Measurements from ENCODE around the gene CARD19. TPM values are rescaled to one million over a fixed set of nuclear protein-coding genes. Genes with fewer than 3 reads are reported as not detected.

The CARD19 gene
- total and polyA plus RNA-seq, 4 experiments from 2014 or later = 57.8 to 88.7 (median 64.9) TPM

DNA sequence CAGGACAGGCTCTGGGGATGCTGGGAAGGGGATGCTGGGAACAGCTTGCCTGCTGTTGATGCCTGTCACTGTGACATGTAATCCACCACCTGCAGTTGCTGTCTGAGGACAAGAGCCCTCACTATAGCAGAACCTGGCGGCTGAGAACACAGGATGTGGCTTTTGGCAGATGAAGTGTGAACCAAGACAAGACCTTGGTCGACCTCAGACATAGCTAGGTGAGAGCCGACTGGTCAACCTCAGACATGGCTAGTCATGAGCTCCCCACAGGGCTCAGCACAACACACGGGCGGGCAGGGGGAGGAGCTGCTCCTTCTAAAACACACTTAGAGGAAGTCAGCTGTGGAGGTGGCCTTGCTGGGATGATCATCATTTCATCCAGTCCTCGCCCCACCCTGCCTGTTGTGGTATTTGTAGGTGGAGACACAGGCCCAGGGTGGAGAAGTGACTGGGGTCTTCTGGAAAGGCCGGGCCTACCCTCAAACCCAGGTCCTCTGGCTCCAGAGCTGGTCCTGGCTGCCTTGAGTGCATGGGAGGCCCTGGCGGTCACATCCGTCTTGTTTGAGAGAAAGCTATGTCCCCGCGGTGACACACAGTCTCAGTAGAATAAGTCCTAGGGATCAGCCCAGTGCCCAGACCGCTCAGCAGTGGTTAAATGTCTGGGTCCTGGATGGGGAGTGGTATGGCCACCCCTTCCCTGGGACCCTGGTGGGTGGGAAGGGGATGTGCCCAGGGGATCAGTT is 31.5 kb upstream of the CARD19 start:
- CTCF ChIA-PET (ENCODE audit: partially characterized antibody) = interaction anchor here (0.6 to 2.2 kb wide), 22 partner anchors 9 to 502 kb away, joined by 3 to 21 read pairs (median 4); no protein-coding TSS in a partner anchor
- Histone ChIP-seq H3K36me3 (ENCODE audit: insufficient read depth, low read length) (peaks cover 13% of the 10 kb centered on the region), H3K9me3 (ENCODE audit: control insufficient read depth in 1 of 2, low read length in 2 of 2) (no peaks in the 10 kb centered on the region), H3K4me1 (ENCODE audit: insufficient read depth, low read length) (peaks cover 98% of the 10 kb centered on the region), H3K27ac (ENCODE audit: low read depth, low read length) (peak overlapping the region; percentile 72), H3K4me3 (ENCODE audit: low read length in 2 of 2) (peak overlapping the region in 1 of 2 donors; percentile 47), H3K27me3 (ENCODE audit: insufficient read depth, low read length) (no peaks in the 10 kb centered on the region)
- peak overlapping the region; percentile 96 to 100 (median 99) for H3K27ac Mint-ChIP-seq
- H3K4me1 Mint-ChIP-seq = peaks cover 68 to 97% (median 82%) of the 10 kb centered on the region in 4 donors
- POLR2A ChIA-PET (ENCODE audit: partially characterized antibody) = interaction anchor here (0.8 to 23.2 kb wide), 43 partner anchors 11 to 502 kb away, joined by 3 to 654 read pairs (median 7); partner anchors contain the start of genes CARD19, IPPK and NINJ1
- peak overlapping the region; percentile 87 to 95 (median 91) for H3K4me3 Mint-ChIP-seq
- intact Hi-C loops (cut with micrococcal nuclease) = loop anchor here (1.0 to 5.0 kb wide), 7 partner anchors 28 to 110 kb away; partner anchors contain the start of gene NINJ1
- H3K9me3 Mint-ChIP-seq = peaks cover 0 to 3% (median 0%) of the 10 kb centered on the region in 8 donors
- H3K27me3 Mint-ChIP-seq = no peaks in the 10 kb centered on the region
- H3K36me3 Mint-ChIP-seq = peaks cover 28 to 56% of the 10 kb centered on the region in 2 donors
- DNase-seq = peak; percentile 90 to 96 (median 92)

GRCh38 chr9:93065135-93065720 is 30.8 kb upstream of the CARD19 start:
- peak overlapping the region; percentile 72 for H3K27ac ChIP-seq (ENCODE audit: low read depth, low read length)
- H3K36me3 ChIP-seq (ENCODE audit: insufficient read depth, low read length) = peaks cover 17% of the 10 kb centered on the region
- H3K27me3 ChIP-seq (ENCODE audit: insufficient read depth, low read length) = no peaks in the 10 kb centered on the region
- H3K4me1 ChIP-seq (ENCODE audit: insufficient read depth, low read length) = peaks cover 98% of the 10 kb centered on the region
- H3K4me3 ChIP-seq (ENCODE audit: low read length in 2 of 2) = peak overlapping the region in 1 of 2 donors; percentile 47
- H3K27me3 Mint-ChIP-seq = no peaks in the 10 kb centered on the region
- H3K4me1 Mint-ChIP-seq = peaks cover 67 to 97% (median 79%) of the 10 kb centered on the region in 4 donors
- no peaks in the 10 kb centered on the region for H3K9me3 ChIP-seq (ENCODE audit: control insufficient read depth in 1 of 2, low read length in 2 of 2)
- CTCF ChIA-PET (ENCODE audit: partially characterized antibody) = interaction anchor here (0.6 to 2.2 kb wide), 22 partner anchors 10 to 501 kb away, joined by 3 to 21 read pairs (median 4); no protein-coding TSS in a partner anchor
- H3K36me3 Mint-ChIP-seq = peaks cover 28 to 62% of the 10 kb centered on the region in 2 donors
- DNase-seq = no peak
- peak overlapping the region; percentile 87 to 95 (median 91) for H3K4me3 Mint-ChIP-seq
- intact Hi-C loops (cut with micrococcal nuclease) = loop anchor here (2.0 kb wide), 1 partner anchor 110 kb away; no protein-coding TSS in a partner anchor
- H3K9me3 Mint-ChIP-seq = peaks cover 0 to 2% (median 0%) of the 10 kb centered on the region in 8 donors
- POLR2A ChIA-PET (ENCODE audit: partially characterized antibody) = interaction anchor here (0.8 to 23.2 kb wide), 32 partner anchors 11 to 501 kb away, joined by 3 to 654 read pairs (median 8); partner anchors contain the start of genes CARD19 and NINJ1
- H3K27ac Mint-ChIP-seq = peak overlapping the region; percentile 96 to 100 (median 99)

DNA sequence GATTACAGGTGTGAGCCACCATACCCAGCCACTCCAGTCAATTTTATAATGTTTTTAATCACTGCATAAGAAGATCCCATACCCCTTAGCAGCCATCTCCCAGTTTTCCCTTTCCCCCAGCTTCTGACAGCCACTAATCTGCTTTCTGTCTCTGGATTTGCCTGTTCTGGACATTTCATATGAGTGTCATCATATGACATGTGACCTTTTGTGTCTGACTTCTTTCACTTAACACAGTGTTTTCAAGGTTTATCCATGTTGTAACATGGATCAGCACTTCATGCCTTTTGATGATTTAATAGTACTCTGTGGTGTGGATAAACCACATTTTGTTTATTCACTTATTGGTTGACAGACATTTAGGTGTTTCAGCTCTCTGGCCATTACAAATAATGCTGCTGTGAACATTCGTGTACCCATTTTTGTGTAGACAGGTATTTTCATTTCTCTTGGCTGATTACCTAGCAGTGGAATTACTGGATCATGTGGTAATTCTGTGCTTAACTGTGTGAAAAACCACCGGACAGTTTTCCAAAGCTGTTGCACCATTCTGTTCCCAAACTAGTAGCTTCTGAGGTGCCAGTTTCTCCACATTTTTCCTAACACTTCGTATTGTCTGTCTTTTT is 28.9 kb upstream of the CARD19 start:
- Mint-ChIP-seq H3K27me3 (no peaks in the 10 kb centered on the region), H3K9me3 (peaks cover 0 to 2% (median 0%) of the 10 kb centered on the region in 8 donors), H3K27ac (peak overlapping the region; percentile 77 to 96 (median 85)), H3K36me3 (peaks cover 36 to 63% of the 10 kb centered on the region in 2 donors), H3K4me1 (peaks cover 54 to 94% (median 76%) of the 10 kb centered on the region in 4 donors), H3K4me3 (peak overlapping the region in 4 of 8 donors; percentile 9 to 62 (median 23))
- Histone ChIP-seq H3K9me3 (ENCODE audit: control insufficient read depth in 1 of 2, low read length in 2 of 2) (no peaks in the 10 kb centered on the region), H3K4me3 (ENCODE audit: low read length in 2 of 2) (no peak overlapping the region), H3K27ac (ENCODE audit: low read depth, low read length) (no peak overlapping the region), H3K36me3 (ENCODE audit: insufficient read depth, low read length) (peaks cover 30% of the 10 kb centered on the region), H3K4me1 (ENCODE audit: insufficient read depth, low read length) (peaks cover 97% of the 10 kb centered on the region), H3K27me3 (ENCODE audit: insufficient read depth, low read length) (no peaks in the 10 kb centered on the region)
- DNase-seq = no peak
- CTCF ChIA-PET (ENCODE audit: partially characterized antibody) = interaction anchor here (1.2 to 1.8 kb wide), 5 partner anchors 13 to 42 kb away, joined by 3 to 7 read pairs (median 3); no protein-coding TSS in a partner anchor
- intact Hi-C loops (cut with micrococcal nuclease) = no loop called here
- POLR2A ChIA-PET (ENCODE audit: partially characterized antibody) = interaction anchor here (1.0 to 23.2 kb wide), 5 partner anchors 9 to 102 kb away, joined by 4 to 654 read pairs (median 28); partner anchors contain the start of gene CARD19

DNA sequence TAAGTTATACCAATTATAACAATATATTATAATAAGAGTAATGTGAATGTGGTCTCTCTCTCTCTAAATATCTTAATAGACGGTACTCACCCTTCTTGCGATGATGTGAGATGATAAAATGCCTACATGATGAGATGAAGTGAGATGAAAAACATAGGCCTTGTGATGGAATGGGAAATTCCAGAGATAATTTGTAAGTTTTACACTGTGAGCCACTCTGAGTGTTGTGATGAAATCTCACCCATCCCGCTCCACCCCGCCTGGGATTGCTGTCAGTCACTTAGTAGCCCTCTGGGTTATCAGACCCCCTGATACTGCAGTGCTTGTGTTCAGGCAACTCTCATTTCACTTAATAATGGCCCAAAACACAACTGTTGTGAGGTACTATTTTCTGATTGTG is 27.1 kb upstream of the CARD19 start:
- CTCF ChIA-PET (ENCODE audit: partially characterized antibody) = interaction anchor here (0.9 to 1.4 kb wide), 2 partner anchors 40 to 66 kb away, joined by 3 to 7 read pairs; no protein-coding TSS in a partner anchor
- peak overlapping the region in 5 of 7 donors; percentile 3 to 65 (median 45) for H3K27ac Mint-ChIP-seq
- peaks cover 49 to 91% (median 74%) of the 10 kb centered on the region in 4 donors for H3K4me1 Mint-ChIP-seq
- Histone ChIP-seq H3K27me3 (ENCODE audit: insufficient read depth, low read length) (no peaks in the 10 kb centered on the region), H3K9me3 (ENCODE audit: control insufficient read depth in 1 of 2, low read length in 2 of 2) (no peaks in the 10 kb centered on the region), H3K27ac (ENCODE audit: low read depth, low read length) (no peak overlapping the region), H3K4me3 (ENCODE audit: low read length in 2 of 2) (no peak overlapping the region), H3K4me1 (ENCODE audit: insufficient read depth, low read length) (peaks cover 88% of the 10 kb centered on the region), H3K36me3 (ENCODE audit: insufficient read depth, low read length) (peaks cover 35% of the 10 kb centered on the region)
- intact Hi-C loops (cut with micrococcal nuclease) = no loop called here
- no peak for DNase-seq
- H3K9me3 Mint-ChIP-seq = no peaks in the 10 kb centered on the region
- no peak overlapping the region for H3K4me3 Mint-ChIP-seq
- no peaks in the 10 kb centered on the region for H3K27me3 Mint-ChIP-seq
- peaks cover 32 to 66% of the 10 kb centered on the region in 2 donors for H3K36me3 Mint-ChIP-seq
- POLR2A ChIA-PET (ENCODE audit: partially characterized antibody) = interaction anchor here (1.2 to 23.2 kb wide), 3 partner anchors 9 to 36 kb away, joined by 3 to 654 read pairs (median 6); no protein-coding TSS in a partner anchor

DNA sequence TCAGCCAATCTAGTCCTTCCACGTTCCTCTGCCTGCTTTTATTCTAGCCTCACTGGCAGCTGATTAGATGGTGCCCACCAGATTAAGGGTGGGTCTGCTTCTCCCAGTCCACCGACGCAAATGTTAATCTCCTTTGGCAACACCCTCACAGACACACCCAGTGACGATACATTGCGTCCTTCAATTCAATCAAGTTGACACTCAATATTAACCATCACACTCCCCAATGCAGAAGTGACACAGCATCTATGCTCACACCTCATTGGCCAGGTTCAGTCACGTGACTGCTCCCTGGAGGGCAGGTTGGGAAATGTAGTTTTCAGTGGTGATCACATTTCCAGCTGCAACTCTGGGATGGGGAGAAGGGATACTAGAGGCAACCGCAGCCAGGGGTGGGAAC is 24.6 kb upstream of the CARD19 start:
- DNase-seq = no peak
- Mint-ChIP-seq H3K9me3 (no peaks in the 10 kb centered on the region), H3K27me3 (no peaks in the 10 kb centered on the region), H3K4me3 (no peak overlapping the region), H3K27ac (peak overlapping the region in 4 of 7 donors; percentile 29 to 79 (median 48)), H3K4me1 (peaks cover 36 to 80% (median 60%) of the 10 kb centered on the region in 4 donors), H3K36me3 (peaks cover 29 to 57% of the 10 kb centered on the region in 2 donors)
- Histone ChIP-seq H3K27me3 (ENCODE audit: insufficient read depth, low read length) (no peaks in the 10 kb centered on the region), H3K36me3 (ENCODE audit: insufficient read depth, low read length) (peaks cover 31% of the 10 kb centered on the region), H3K4me3 (ENCODE audit: low read length in 2 of 2) (no peak overlapping the region), H3K27ac (ENCODE audit: low read depth, low read length) (no peak overlapping the region), H3K9me3 (ENCODE audit: control insufficient read depth in 1 of 2, low read length in 2 of 2) (no peaks in the 10 kb centered on the region), H3K4me1 (ENCODE audit: insufficient read depth, low read length) (peaks cover 71% of the 10 kb centered on the region)
- POLR2A ChIA-PET (ENCODE audit: partially characterized antibody) = interaction anchor here (0.6 to 2.8 kb wide), 8 partner anchors 11 to 81 kb away, joined by 3 to 12 read pairs (median 5); no protein-coding TSS in a partner anchor
- CTCF ChIA-PET (ENCODE audit: partially characterized antibody) = interaction anchor here (1.1 to 2.0 kb wide), 3 partner anchors 8 to 43 kb away, joined by 4 to 7 read pairs (median 6); no protein-coding TSS in a partner anchor
- intact Hi-C loops (cut with micrococcal nuclease) = no loop called here

GRCh38 chr9:93072383-93072795 is 23.6 kb upstream of the CARD19 start:
- no peak overlapping the region for H3K4me3 ChIP-seq (ENCODE audit: low read length in 2 of 2)
- ChIA-PET CTCF (ENCODE audit: partially characterized antibody) (interaction anchor here (1.7 to 2.0 kb wide), 2 partner anchors 37 to 44 kb away, joined by 6 to 7 read pairs; no protein-coding TSS in a partner anchor), POLR2A (ENCODE audit: partially characterized antibody) (interaction anchor here (1.1 to 2.8 kb wide), 7 partner anchors 12 to 82 kb away, joined by 3 to 12 read pairs (median 5); partner anchors contain the start of gene CARD19)
- H3K36me3 ChIP-seq (ENCODE audit: insufficient read depth, low read length) = peaks cover 35% of the 10 kb centered on the region
- H3K4me3 Mint-ChIP-seq = peak overlapping the region in 4 of 8 donors; percentile 8 to 61 (median 25)
- no peaks in the 10 kb centered on the region for H3K9me3 ChIP-seq (ENCODE audit: control insufficient read depth in 1 of 2, low read length in 2 of 2)
- no peaks in the 10 kb centered on the region for H3K27me3 ChIP-seq (ENCODE audit: insufficient read depth, low read length)
- H3K4me1 ChIP-seq (ENCODE audit: insufficient read depth, low read length) = peaks cover 62% of the 10 kb centered on the region
- H3K27me3 Mint-ChIP-seq = no peaks in the 10 kb centered on the region
- intact Hi-C loops (cut with micrococcal nuclease) = no loop called here
- H3K9me3 Mint-ChIP-seq = no peaks in the 10 kb centered on the region
- peak overlapping the region in 5 of 7 donors; percentile 35 to 78 (median 70) for H3K27ac Mint-ChIP-seq
- DNase-seq = no peak
- H3K27ac ChIP-seq (ENCODE audit: low read depth, low read length) = peak overlapping the region; percentile 11
- peaks cover 27 to 61% of the 10 kb centered on the region in 2 donors for H3K36me3 Mint-ChIP-seq
- peaks cover 32 to 79% (median 57%) of the 10 kb centered on the region in 4 donors for H3K4me1 Mint-ChIP-seq
